GM12891 (cell line): Measurements from ENCODE around the gene TUBB1.

ENCODE experiments used
- POLR2A ChIP-seq: IDR thresholded peaks from 2 replicates; pipeline ENCODE4 v1.6.1; 2011; ENCODE audit warnings: low read depth, low read length, control low read depth
- POLR2AphosphoS5 ChIP-seq: IDR thresholded peaks from 2 replicates; pipeline ENCODE4 v1.6.1; 2011; ENCODE audit warnings: low read depth, low read length, control low read depth
- TAF1 ChIP-seq: IDR thresholded peaks from 2 replicates; pipeline ENCODE4 v1.6.1; 2011; ENCODE audit warnings: low read depth, low read length, control low read depth

- TF ChIP-seq POLR2AphosphoS5 (no peak), POLR2A (no peak), TAF1 (no peak)
Measured at GRCh38 chr20:58990651-58991445, 28.4 kb upstream of the TUBB1 start.
